A549 (cell line): ENCODE data around the gene NR3C1.

Experiments used
- ESRRA ChIP-seq: fragments of 150-350 bp; IDR thresholded peaks from 2 replicates; pipeline ENCODE4 v1.6.1; 2014; ENCODE audit warnings: mild to moderate bottlenecking, low read length, borderline replicate concordance
- JUN ChIP-seq, 2 experiments: fragments of >200 bp; sonication (Bioruptor Twin); formaldehyde crosslinking; IDR thresholded peaks; 2 replicates in 1 of 2; 3 replicates in 1 of 2; pipeline ENCODE4 v1.6.1; 2016 to 2017
- POLR2AphosphoS2 ChIP-seq: conservative IDR thresholded peaks from 2 replicates; pipeline ENCODE4 v1.6.1; 2012; ENCODE audit warnings: low read length, improper control_type of control experiment, inconsistent platforms
- RAD21 ChIP-seq, 2 experiments: fragments of >200 bp in 1 of 2; sonication (Bioruptor Twin) in 1 of 2; formaldehyde crosslinking in 1 of 2; IDR thresholded peaks in 1 of 2; conservative IDR thresholded peaks in 1 of 2; 2 replicates in 1 of 2; 3 replicates in 1 of 2; pipeline ENCODE4 v1.6.1; 2012 to 2018; ENCODE audit warnings: inconsistent platforms in 1 of 2
- RFX5 ChIP-seq: fragments of 450-650 bp; IDR thresholded peaks from 2 replicates; pipeline ENCODE4 v1.7.1; 2014; ENCODE audit warnings: antibody characterized with exemption, mild to moderate bottlenecking, moderate library complexity
- TF ChIP-seq, protein P1 (sequence below): fragments of >200 bp; sonication (Bioruptor Twin); formaldehyde crosslinking; IDR thresholded peaks from 3 replicates; pipeline ENCODE4 v1.5.1; 2016
- TF ChIP-seq, protein P2 (sequence below): IDR thresholded peaks from 2 replicates; pipeline ENCODE4 v1.6.1; 2012; ENCODE audit warnings: low read depth, borderline replicate concordance
- TF ChIP-seq, protein P3 (sequence below): fragments of 200-600 bp; sonication (generic); IDR thresholded peaks from 2 replicates; pipeline ENCODE4 v1.6.1; 2016; ENCODE audit warnings: antibody characterized with exemption, mild to moderate bottlenecking, moderate library complexity

DNA sequence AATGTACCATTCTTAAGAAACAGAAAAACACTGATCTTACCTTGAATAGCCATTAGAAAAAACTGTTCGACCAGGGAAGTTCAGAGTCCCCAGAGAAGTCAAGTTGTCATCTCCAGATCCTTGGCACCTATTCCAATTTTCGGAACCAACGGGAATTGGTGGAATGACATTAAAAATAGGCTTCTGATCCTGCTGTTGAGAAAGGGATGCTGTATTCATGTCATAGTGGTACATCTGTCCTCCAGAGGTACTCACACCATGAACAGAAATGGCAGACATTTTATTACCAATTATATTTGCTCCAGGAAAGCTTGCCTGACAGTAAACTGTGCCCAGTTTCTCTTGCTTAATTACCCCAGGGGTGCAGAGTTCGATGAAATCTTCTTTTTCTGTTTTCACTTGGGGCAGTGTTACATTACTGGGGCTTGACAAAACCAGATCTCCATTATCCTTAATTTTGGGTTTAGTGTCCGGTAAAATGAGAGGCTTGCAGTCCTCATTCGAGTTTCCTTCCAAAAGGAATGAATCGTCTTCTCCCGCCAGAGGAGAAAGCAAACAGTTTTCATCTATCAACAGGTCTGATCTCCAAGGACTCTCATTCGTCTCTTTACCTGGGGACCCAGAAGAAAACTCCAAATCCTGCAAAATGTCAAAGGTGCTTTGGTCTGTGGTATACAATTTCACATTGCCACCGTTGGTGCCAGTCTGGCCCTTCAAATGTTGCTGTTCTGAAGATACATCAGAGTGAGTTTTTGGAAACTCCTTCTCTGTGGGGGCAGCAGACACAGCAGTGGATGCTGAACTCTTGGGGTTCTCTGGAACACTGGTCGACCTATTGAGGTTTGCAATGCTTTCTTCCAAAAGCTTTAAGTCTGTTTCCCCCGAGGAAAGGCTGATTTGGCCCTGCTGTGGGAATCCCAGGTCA is 3.6 kb downstream of the NR3C1 start:
- TF ChIP-seq, protein P1, sequence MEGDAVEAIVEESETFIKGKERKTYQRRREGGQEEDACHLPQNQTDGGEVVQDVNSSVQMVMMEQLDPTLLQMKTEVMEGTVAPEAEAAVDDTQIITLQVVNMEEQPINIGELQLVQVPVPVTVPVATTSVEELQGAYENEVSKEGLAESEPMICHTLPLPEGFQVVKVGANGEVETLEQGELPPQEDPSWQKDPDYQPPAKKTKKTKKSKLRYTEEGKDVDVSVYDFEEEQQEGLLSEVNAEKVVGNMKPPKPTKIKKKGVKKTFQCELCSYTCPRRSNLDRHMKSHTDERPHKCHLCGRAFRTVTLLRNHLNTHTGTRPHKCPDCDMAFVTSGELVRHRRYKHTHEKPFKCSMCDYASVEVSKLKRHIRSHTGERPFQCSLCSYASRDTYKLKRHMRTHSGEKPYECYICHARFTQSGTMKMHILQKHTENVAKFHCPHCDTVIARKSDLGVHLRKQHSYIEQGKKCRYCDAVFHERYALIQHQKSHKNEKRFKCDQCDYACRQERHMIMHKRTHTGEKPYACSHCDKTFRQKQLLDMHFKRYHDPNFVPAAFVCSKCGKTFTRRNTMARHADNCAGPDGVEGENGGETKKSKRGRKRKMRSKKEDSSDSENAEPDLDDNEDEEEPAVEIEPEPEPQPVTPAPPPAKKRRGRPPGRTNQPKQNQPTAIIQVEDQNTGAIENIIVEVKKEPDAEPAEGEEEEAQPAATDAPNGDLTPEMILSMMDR, result no peak
- TF ChIP-seq, protein P2, sequence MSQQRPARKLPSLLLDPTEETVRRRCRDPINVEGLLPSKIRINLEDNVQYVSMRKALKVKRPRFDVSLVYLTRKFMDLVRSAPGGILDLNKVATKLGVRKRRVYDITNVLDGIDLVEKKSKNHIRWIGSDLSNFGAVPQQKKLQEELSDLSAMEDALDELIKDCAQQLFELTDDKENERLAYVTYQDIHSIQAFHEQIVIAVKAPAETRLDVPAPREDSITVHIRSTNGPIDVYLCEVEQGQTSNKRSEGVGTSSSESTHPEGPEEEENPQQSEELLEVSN, result no peak
- TF ChIP-seq RFX5, result no peak
- TF ChIP-seq POLR2AphosphoS2, result no peak
- TF ChIP-seq, protein P3, sequence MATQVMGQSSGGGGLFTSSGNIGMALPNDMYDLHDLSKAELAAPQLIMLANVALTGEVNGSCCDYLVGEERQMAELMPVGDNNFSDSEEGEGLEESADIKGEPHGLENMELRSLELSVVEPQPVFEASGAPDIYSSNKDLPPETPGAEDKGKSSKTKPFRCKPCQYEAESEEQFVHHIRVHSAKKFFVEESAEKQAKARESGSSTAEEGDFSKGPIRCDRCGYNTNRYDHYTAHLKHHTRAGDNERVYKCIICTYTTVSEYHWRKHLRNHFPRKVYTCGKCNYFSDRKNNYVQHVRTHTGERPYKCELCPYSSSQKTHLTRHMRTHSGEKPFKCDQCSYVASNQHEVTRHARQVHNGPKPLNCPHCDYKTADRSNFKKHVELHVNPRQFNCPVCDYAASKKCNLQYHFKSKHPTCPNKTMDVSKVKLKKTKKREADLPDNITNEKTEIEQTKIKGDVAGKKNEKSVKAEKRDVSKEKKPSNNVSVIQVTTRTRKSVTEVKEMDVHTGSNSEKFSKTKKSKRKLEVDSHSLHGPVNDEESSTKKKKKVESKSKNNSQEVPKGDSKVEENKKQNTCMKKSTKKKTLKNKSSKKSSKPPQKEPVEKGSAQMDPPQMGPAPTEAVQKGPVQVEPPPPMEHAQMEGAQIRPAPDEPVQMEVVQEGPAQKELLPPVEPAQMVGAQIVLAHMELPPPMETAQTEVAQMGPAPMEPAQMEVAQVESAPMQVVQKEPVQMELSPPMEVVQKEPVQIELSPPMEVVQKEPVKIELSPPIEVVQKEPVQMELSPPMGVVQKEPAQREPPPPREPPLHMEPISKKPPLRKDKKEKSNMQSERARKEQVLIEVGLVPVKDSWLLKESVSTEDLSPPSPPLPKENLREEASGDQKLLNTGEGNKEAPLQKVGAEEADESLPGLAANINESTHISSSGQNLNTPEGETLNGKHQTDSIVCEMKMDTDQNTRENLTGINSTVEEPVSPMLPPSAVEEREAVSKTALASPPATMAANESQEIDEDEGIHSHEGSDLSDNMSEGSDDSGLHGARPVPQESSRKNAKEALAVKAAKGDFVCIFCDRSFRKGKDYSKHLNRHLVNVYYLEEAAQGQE, result no peak
- TF ChIP-seq ESRRA, result no peak
- TF ChIP-seq JUN (IDR thresholded peaks at IDR 0.05), result no peak
- TF ChIP-seq RAD21 (conservative IDR thresholded peaks at IDR 0.05 in 1 of 2, IDR thresholded peaks at IDR 0.05 in 1 of 2), result no peak
